Endothelial cell of umbilical vein (primary cell): ENCODE measurements around the gene AIF1L.

Experiments used
- CTCF ChIP-seq, 2 donors: IDR thresholded peaks; 1 replicate in 1 of 2; 2 replicates in 1 of 2; pipeline ENCODE4 v1.5.1; 2011; ENCODE audit warnings: low read length in 2 of 2, mild to moderate bottlenecking in 2 of 2, moderate library complexity in 2 of 2, control low read depth in 1 of 2, inconsistent platforms in 1 of 2, low read depth in 1 of 2; ENCODE audit not compliant: insufficient read depth in 1 of 2; ENCODE audit errors: extremely low read depth in 1 of 2
- EZH2 ChIP-seq: IDR thresholded peaks from 2 replicates; pipeline ENCODE4 v1.6.1; 2012; ENCODE audit warnings: borderline replicate concordance, low read depth, mild to moderate bottlenecking, moderate library complexity, low read length, inconsistent platforms; ENCODE audit not compliant: severe bottlenecking
- MAX ChIP-seq: IDR thresholded peaks from 2 replicates; pipeline ENCODE4 v1.6.1; 2011; ENCODE audit not compliant: insufficient read depth, insufficient read length
- MYC ChIP-seq: IDR thresholded peaks from one replicate; pipeline ENCODE4 v1.6.1; 2011; ENCODE audit warnings: mild to moderate bottlenecking, low read depth, low read length
- POLR2A ChIP-seq: IDR thresholded peaks from 2 replicates; pipeline ENCODE4 v1.6.1; 2012; ENCODE audit warnings: low read depth, mild to moderate bottlenecking, control low read depth, low read length
- POLR2AphosphoS5 ChIP-seq: IDR thresholded peaks from 2 replicates; pipeline ENCODE4 v1.6.1; 2012; ENCODE audit warnings: low read depth, mild to moderate bottlenecking, control low read depth, low read length, moderate library complexity; ENCODE audit not compliant: insufficient read depth

DNA sequence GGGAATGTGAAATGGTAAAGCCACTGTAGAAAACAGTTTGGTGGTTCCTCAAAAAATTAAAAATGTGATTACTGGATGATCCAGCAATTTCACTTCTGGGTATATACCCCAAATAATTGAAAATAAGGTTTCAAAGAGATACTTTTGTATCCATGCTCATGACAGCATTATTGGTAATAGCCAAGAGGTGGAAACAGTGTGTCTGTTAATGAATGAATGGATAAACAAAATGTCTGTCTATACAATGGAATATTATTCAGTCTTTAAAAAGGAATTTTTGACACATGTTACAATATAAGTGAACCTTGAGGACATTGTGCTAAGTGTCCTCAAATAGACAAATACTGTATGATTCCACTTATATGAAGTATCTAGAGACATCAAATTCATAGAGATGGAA is 69.2 kb downstream of the AIF1L start:
- TF ChIP-seq CTCF (IDR thresholded peaks at IDR 0.05; ENCODE audit: extremely low read depth in 1 of 2, insufficient read depth in 1 of 2, low read depth in 1 of 2, low read length in 2 of 2): no peak
- TF ChIP-seq POLR2A: no peak
- TF ChIP-seq EZH2: no peak
- no peak for TF ChIP-seq MYC
- no peak for TF ChIP-seq POLR2AphosphoS5
- TF ChIP-seq MAX: no peak
